Heart right ventricle (tissue), 16 donors: ENCODE data around the gene MBNL2. TPM values are rescaled to one million over a fixed set of nuclear protein-coding genes. Genes with fewer than 3 reads are reported as not detected.
A peak's percentile ranks its signal among the peaks of the same experiment; 100 is the strongest.

ENCODE experiments used
- ATAC-seq, 8 donors: fragments of 200-7000 bp; cut with Tn5 transposase; one replicate each; pipeline ENCODE4 v1.9.1; 2020; ENCODE audit warnings: mild to moderate bottlenecking in 8 of 8, moderate library complexity in 8 of 8, moderate number of reproducible peaks in 1 of 8
- DNase-seq, 2 donors: peaks; one replicate each; pipeline ENCODE4 v3.0.0-alpha.2; 2020
- H3K27ac ChIP-seq, 10 donors: fragments of 200-600 bp; sonication (generic) in 2 of 10; one replicate each; pipeline versions ENCODE4 v1.5.0 to v1.8.0; 2020 to 2022; ENCODE audit warnings: mild to moderate bottlenecking in 3 of 10
- H3K27me3 ChIP-seq, 7 donors: fragments of 200-600 bp; one replicate each; pipeline ENCODE4 v1.8.0; 2021 to 2022; ENCODE audit warnings: mild to moderate bottlenecking in 2 of 7
- H3K36me3 ChIP-seq, 9 donors: fragments of 200-600 bp; sonication (generic) in 1 of 9; one replicate each; pipeline versions ENCODE4 v1.5.0 to v1.8.0; 2020 to 2022; ENCODE audit warnings: mild to moderate bottlenecking in 2 of 9
- H3K4me1 ChIP-seq, 9 donors: fragments of 200-600 bp; sonication (generic) in 1 of 9; one replicate each; pipeline versions ENCODE4 v1.5.0 to v1.8.0; 2020 to 2022; ENCODE audit warnings: mild to moderate bottlenecking in 4 of 9
- H3K4me3 ChIP-seq, 10 donors: fragments of 200-600 bp; sonication (generic) in 2 of 10; one replicate each; pipeline versions ENCODE4 v1.5.0 to v1.8.0; 2020 to 2022; ENCODE audit warnings: mild to moderate bottlenecking in 7 of 10, moderate library complexity in 2 of 10
- H3K9me3 ChIP-seq, 11 donors: fragments of 200-600 bp in 10 of 11; sonication (generic) in 2 of 11; one replicate each; pipeline versions ENCODE4 v1.5.0 to v1.8.0; 2013 to 2022; ENCODE audit warnings: mild to moderate bottlenecking in 2 of 11, control low read depth in 1 of 11, moderate library complexity in 1 of 11
- CTCF ChIP-seq, 9 donors: fragments of 200-600 bp; sonication (generic) in 2 of 9; IDR thresholded peaks; one replicate each; pipeline versions ENCODE4 v1.5.0 to v1.8.0; 2021 to 2022; ENCODE audit warnings: antibody characterized with exemption in 9 of 9, mild to moderate bottlenecking in 5 of 9, moderate library complexity in 1 of 9
- WGBS, 2 donors: extraction: QIAGEN DNeasy Blood & Tissue Kit; methylation state at CpG; one replicate each; pipeline ENCODE4 v1.1.7; 2013; ENCODE audit warnings: inconsistent platforms in 1 of 2; 5-methylcytosine and 5-hydroxymethylcytosine counted together
- intact Hi-C, 10 donors: fragments of 100-400 bp; cut with DNase I; formaldehyde crosslinking; loops; one replicate each; pipeline versions ENCODE4 v1.11.1 to v1.14.2; 2022
- polyA plus RNA-seq, 2 donors: library from polyadenylated mRNA; stranded (reverse); fragments of 200-250 nt; gene quantifications; one replicate each; pipeline ENCODE4 v1.2.3, GENCODE V29; 2013
- total RNA-seq, 10 donors: library from RNA; stranded (reverse); fragmentation: NEBNext Ultra II Directional in 3 of 10; extraction: Animal tissue kit (Norgen Biotek cat#: 25700) in 3 of 10; gene quantifications; one replicate each; pipeline versions ENCODE4 v1.2.1 to v1.2.4, GENCODE V29; 2021 to 2023
- donor health status: Arrhythmogenic right ventricular cardiomyopathy.
- donor health status: ischemic (EF 13 %, LVEDD 7.1; RV severe dilation, severe dysfunction).
- donor health status: healthy with polysubstance abuse.
- donor health status: DM: no; HTN: yes; CAD: no.
- donor health status: DM: no; HTN: no; CAD: no.
- donor health status: ischemic (EF 25% LVEDD 6.9; RV normal size, moderate dysfunction).
- donor health status: ischemic (EF 25% LVEDD 5.7; RV mildly dilated, moderate dysfunction).
- donor health status: healthy.
- donor health status: DM: yes; HTN: yes; CAD: no.
- donor health status: Ischemic cardiomyopathy.
- donor health status: ischemic (EF 35%, LVEDD 5.7; RV mildly dilated, moderate dysfunction).
- donor health status: nonischemic (EF 11% LVEDD 7.7; RV severe dilation, severe dysfunction).
- donor health status: DM: yes; HTN: yes; CAD: no.
- donor health status: PGD.
- donor health status: ischemic (EF 29% LVEDD 5.4; RV normal size, mild dysfunction).
- donor health status: nonischemic (EF 23%, LVEDD 6.1; RV moderate dilation, normal function).

The MBNL2 gene
- total and polyA plus RNA-seq, 12 donors, result 17.2 to 95.0 (median 83.2) TPM

- Histone ChIP-seq H3K27me3 (no peaks in the 10 kb centered on the region), H3K27ac (peak overlapping the region in 6 of 10 donors; percentile 16 to 69 (median 46)), H3K4me3 (no peak overlapping the region), H3K9me3 (no peaks in the 10 kb centered on the region), H3K4me1 (peaks cover 21 to 90% (median 68%) of the 10 kb centered on the region in 9 donors), H3K36me3 (peaks cover 0 to 4% (median 0%) of the 10 kb centered on the region in 9 donors)
- DNase-seq, result no peak
- no peak for TF ChIP-seq CTCF (IDR thresholded peaks at IDR 0.05)
- WGBS, 2 donors, result 70 to 73% methylated on average over 11 of the region's 11 CpGs
- intact Hi-C loops, result loop anchor here in 2 of 10 donors (5.0 kb wide), 2 partner anchors 40 to 45 kb away; partner anchors contain the start of gene MBNL2 (in 1 of the 2)
- no peak for ATAC-seq
Observed at GRCh38 chr13:97267418-97268059, 45.4 kb downstream of the MBNL2 start.

- 37 to 63% methylated on average over 6 of the region's 6 CpGs for WGBS, 2 donors
- intact Hi-C loops, result loop anchor here in 2 of 10 donors (5.0 kb wide), 2 partner anchors 41 to 46 kb away; partner anchors contain the start of gene MBNL2 (in 1 of the 2)
- H3K4me3 ChIP-seq, result no peak overlapping the region
- peak in 5 of 9 donors; percentile 16 to 32 (median 28) for TF ChIP-seq CTCF (IDR thresholded peaks at IDR 0.05)
- H3K27ac ChIP-seq, result peak overlapping the region in 7 of 10 donors; percentile 1 to 69 (median 53)
- DNase-seq, result no peak
- ATAC-seq, result peak in 7 of 8 donors; percentile 43 to 70 (median 58)
- H3K4me1 ChIP-seq, result peaks cover 21 to 93% (median 73%) of the 10 kb centered on the region in 9 donors
- H3K9me3 ChIP-seq, result no peaks in the 10 kb centered on the region
- H3K27me3 ChIP-seq, result no peaks in the 10 kb centered on the region
- no peaks in the 10 kb centered on the region for H3K36me3 ChIP-seq
Observed at GRCh38 chr13:97268772-97269171, 46.6 kb downstream of the MBNL2 start.

GRCh38 chr13:97269603-97270002 lies 47.5 kb downstream of the MBNL2 start:
- WGBS, 2 donors, result 93 to 94% methylated on average over 3 of the region's 3 CpGs
- TF ChIP-seq CTCF (IDR thresholded peaks at IDR 0.05), result no peak
- H3K4me3 ChIP-seq, result no peak overlapping the region
- DNase-seq (no peak), ATAC-seq (no peak)
- H3K4me1 ChIP-seq, result peaks cover 21 to 94% (median 76%) of the 10 kb centered on the region in 9 donors
- H3K27ac ChIP-seq, result peak overlapping the region in 6 of 10 donors; percentile 25 to 69 (median 58)
- H3K36me3 ChIP-seq, result no peaks in the 10 kb centered on the region
- H3K9me3 ChIP-seq, result no peaks in the 10 kb centered on the region
- intact Hi-C loops, result loop anchor here in 3 of 10 donors (5.0 to 10.0 kb wide), 3 partner anchors 42 to 55 kb away; partner anchors contain the start of gene MBNL2 (in 1 of the 3)
- no peaks in the 10 kb centered on the region for H3K27me3 ChIP-seq

GRCh38 chr13:97272526-97272925 lies 50.4 kb downstream of the MBNL2 start:
- peak overlapping the region in 1 of 10 donors; percentile 80 for H3K27ac ChIP-seq
- H3K4me1 ChIP-seq, result peaks cover 12 to 92% (median 76%) of the 10 kb centered on the region in 9 donors

More at GRCh38 chr13:97272526-97272925, 50.4 kb downstream of the MBNL2 start:
- intact Hi-C loops, result loop anchor here in 1 of 10 donors (10.0 kb wide), 1 partner anchor 52 kb away; no protein-coding TSS in a partner anchor
- H3K36me3 ChIP-seq, result peaks cover 0 to 20% (median 13%) of the 10 kb centered on the region in 9 donors
- no peak overlapping the region for H3K4me3 ChIP-seq
- H3K9me3 ChIP-seq, result no peaks in the 10 kb centered on the region
- 59 to 72% methylated on average over 1 of the region's 1 CpG for WGBS, 2 donors
- DNase-seq (no peak), ATAC-seq (no peak)
- no peaks in the 10 kb centered on the region for H3K27me3 ChIP-seq
- TF ChIP-seq CTCF (IDR thresholded peaks at IDR 0.05), result no peak
